ENCODE data around the gene LRIT3.

LRIT3 gene

GRCh38 chr4:109809655-109810054 is 38.3 kb upstream of the LRIT3 start:
- POLR2A ChIA-PET = no interaction called here
- no peak for DNase-seq (ENCODE audit: extremely low spot score)
- TF ChIP-seq CTCF (IDR thresholded peaks at IDR 0.05; ENCODE audit: control extremely low read depth, extremely low read depth, low read depth, missing control alignments) = no peak
- CTCF ChIA-PET = interaction anchor here (1.5 kb wide), 1 partner anchor 10 kb away, joined by 4 read pairs; no protein-coding TSS in a partner anchor

GRCh38 chr4:109810552-109811387 is 37.1 kb upstream of the LRIT3 start:
- TF ChIP-seq CTCF (IDR thresholded peaks at IDR 0.05; ENCODE audit: control extremely low read depth, extremely low read depth, low read depth, missing control alignments) = no peak
- no peak for DNase-seq (ENCODE audit: extremely low spot score)
- ChIA-PET POLR2A (interaction anchor here (0.8 kb wide), 1 partner anchor 250 kb away, joined by 3 read pairs; no protein-coding TSS in a partner anchor), CTCF (no interaction called here)

GRCh38 chr4:109811707-109812106 is 36.2 kb upstream of the LRIT3 start:
- ChIA-PET CTCF (no interaction called here), POLR2A (no interaction called here)
- no peak for TF ChIP-seq CTCF (IDR thresholded peaks at IDR 0.05; ENCODE audit: control extremely low read depth, extremely low read depth, low read depth, missing control alignments)

GRCh38 chr4:109815151-109816081 is 32.5 kb upstream of the LRIT3 start, which contains the start of gene GAR1:
Gene GAR1, plus strand, starts transcription at chr4:109815762. Its CDS starts 403 bp downstream, at chr4:109816165.
- ChIA-PET POLR2A (no interaction called here), CTCF (interaction anchor here (3.4 to 4.5 kb wide), 2 partner anchors 10 to 383 kb away, joined by 13 to 24 read pairs; partner anchors contain the start of gene SEC24B)
- TF ChIP-seq CTCF (IDR thresholded peaks at IDR 0.05; ENCODE audit: control extremely low read depth, extremely low read depth, low read depth, missing control alignments) = no peak
- DNase-seq (ENCODE audit: extremely low spot score) = peak; percentile 93

More at GRCh38 chr4:109811707-109812106, 36.2 kb upstream of the LRIT3 start:
- DNase-seq (ENCODE audit: extremely low spot score) = no peak

GRCh38 chr4:109816082-109816442 is 31.8 kb upstream of the LRIT3 start:
- DNase-seq (ENCODE audit: extremely low spot score) = peak; percentile 13
- TF ChIP-seq CTCF (IDR thresholded peaks at IDR 0.05; ENCODE audit: control extremely low read depth, extremely low read depth, low read depth, missing control alignments) = no peak
- ChIA-PET POLR2A (no interaction called here), CTCF (interaction anchor here (1.5 to 4.5 kb wide), 3 partner anchors 10 to 700 kb away, joined by 3 to 24 read pairs (median 13); partner anchors contain the start of gene SEC24B)

- DNase-seq (ENCODE audit: extremely low spot score) = no peak
- CTCF ChIA-PET = interaction anchor here (0.7 to 4.5 kb wide), 5 partner anchors 9 to 699 kb away, joined by 3 to 24 read pairs (median 5); partner anchors contain the start of genes CASP6, RRH and SEC24B
- no peak for TF ChIP-seq CTCF (IDR thresholded peaks at IDR 0.05; ENCODE audit: control extremely low read depth, extremely low read depth, low read depth, missing control alignments)
- POLR2A ChIA-PET = no interaction called here
Measured at GRCh38 chr4:109816894-109817293, 31.0 kb upstream of the LRIT3 start.

Measured in GM10248 (cell line).